GM10248 (cell line): ENCODE data around the gene TARS1.

Source experiments
- CTCF ChIA-PET: fragments of 300-600 bp; sonication (Branson Sonifier 250); formaldehyde crosslinking; extraction: SDS; loops from one replicate; lab custom pipeline; 2021; ENCODE audit warnings: antibody characterized with exemption; lab: Yijun Ruan, JAX
- POLR2A ChIA-PET: fragments of 350-650 bp; sonication (Branson Sonifier 250); formaldehyde crosslinking; extraction: SDS; loops from one replicate; lab custom pipeline; 2020; ENCODE audit warnings: antibody characterized with exemption; lab: Yijun Ruan, JAX
- DNase-seq: peaks from one replicate; pipeline ENCODE4 v3.0.0; 2012; ENCODE audit errors: extremely low spot score
- TF ChIP-seq, protein P1 (sequence below): IDR thresholded peaks from 2 replicates; pipeline ENCODE4 v1.5.1; 2012; ENCODE audit warnings: mild to moderate bottlenecking, low read depth; ENCODE audit errors: extremely low read depth, missing control alignments, control extremely low read depth

Gene TARS1

DNA sequence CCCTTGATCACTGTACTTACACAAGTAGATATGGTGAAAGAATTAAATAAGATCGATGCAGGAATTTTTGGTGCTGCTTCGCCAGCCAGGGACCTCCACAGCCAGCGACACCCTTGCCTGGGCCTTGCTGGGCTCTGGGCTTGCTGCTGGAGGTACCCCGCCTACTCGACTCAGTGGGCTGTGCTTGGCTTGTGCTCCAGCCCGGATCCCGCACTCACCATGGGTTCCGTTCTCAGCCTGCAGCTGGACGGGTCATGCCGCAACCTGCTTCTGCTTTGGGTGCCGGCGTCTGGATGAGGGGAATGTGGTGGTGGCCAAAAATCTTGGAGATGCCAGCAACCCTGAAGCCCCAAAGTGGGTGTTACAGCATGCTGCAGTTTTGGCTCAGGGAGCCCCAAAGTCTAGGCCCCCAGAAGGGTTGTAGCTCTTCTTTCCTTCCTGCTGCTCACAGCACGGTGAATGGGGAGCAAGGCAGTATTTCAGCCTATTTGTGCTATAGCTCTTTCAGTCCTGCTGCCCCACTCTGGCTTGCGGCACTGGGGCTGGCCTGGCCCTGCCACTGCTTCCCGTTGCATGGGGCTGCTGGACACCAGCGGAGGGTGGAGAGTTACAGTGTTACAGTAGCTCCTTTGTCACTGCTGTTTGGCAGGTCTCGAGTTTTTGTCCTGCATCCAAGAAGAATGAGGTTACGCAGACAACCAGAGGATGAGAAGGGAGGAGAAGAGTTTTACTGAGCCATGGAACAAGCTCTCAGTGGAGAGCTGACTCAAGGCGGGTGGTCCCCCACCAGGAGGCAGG lies 48.0 kb downstream of the TARS1 start:
- CTCF ChIA-PET, result interaction anchor here (1.3 kb wide), 1 partner anchor 445 kb away, joined by 4 read pairs; no protein-coding TSS in a partner anchor
- TF ChIP-seq, protein P1, sequence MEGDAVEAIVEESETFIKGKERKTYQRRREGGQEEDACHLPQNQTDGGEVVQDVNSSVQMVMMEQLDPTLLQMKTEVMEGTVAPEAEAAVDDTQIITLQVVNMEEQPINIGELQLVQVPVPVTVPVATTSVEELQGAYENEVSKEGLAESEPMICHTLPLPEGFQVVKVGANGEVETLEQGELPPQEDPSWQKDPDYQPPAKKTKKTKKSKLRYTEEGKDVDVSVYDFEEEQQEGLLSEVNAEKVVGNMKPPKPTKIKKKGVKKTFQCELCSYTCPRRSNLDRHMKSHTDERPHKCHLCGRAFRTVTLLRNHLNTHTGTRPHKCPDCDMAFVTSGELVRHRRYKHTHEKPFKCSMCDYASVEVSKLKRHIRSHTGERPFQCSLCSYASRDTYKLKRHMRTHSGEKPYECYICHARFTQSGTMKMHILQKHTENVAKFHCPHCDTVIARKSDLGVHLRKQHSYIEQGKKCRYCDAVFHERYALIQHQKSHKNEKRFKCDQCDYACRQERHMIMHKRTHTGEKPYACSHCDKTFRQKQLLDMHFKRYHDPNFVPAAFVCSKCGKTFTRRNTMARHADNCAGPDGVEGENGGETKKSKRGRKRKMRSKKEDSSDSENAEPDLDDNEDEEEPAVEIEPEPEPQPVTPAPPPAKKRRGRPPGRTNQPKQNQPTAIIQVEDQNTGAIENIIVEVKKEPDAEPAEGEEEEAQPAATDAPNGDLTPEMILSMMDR, result no peak
- POLR2A ChIA-PET, result no interaction called here
- DNase-seq, result no peak

DNA sequence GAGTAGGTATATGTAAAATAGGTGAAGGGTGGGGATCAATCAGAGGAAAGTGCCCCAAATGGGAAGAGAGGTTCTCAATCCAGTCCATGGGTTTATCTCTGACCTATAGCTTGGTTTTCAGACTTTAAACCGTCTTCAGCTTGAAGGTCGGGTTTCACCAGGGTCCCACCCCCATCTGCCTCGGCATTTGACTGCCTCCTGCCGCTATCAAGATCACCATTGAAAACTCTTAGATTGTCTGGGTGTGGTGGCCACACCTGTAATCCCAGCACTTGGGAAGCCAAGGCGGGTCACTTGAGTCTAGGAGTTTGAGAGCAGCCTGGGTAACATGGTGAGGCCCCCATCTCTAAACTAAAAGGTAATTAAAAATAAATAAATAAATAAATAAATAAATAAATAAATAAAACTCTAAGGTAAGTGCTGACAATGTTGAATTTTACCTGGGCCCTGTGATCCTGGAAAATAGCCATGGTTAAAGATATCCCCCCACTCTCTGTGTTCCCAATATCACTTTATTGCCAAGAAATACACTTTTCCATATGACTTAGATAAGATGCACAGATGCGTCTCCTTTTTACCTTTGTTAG lies 48.8 kb downstream of the TARS1 start:
- TF ChIP-seq, protein P1, result no peak
- ChIA-PET CTCF (interaction anchor here (1.3 kb wide), 1 partner anchor 444 kb away, joined by 4 read pairs; no protein-coding TSS in a partner anchor), POLR2A (no interaction called here)
- no peak for DNase-seq

DNA sequence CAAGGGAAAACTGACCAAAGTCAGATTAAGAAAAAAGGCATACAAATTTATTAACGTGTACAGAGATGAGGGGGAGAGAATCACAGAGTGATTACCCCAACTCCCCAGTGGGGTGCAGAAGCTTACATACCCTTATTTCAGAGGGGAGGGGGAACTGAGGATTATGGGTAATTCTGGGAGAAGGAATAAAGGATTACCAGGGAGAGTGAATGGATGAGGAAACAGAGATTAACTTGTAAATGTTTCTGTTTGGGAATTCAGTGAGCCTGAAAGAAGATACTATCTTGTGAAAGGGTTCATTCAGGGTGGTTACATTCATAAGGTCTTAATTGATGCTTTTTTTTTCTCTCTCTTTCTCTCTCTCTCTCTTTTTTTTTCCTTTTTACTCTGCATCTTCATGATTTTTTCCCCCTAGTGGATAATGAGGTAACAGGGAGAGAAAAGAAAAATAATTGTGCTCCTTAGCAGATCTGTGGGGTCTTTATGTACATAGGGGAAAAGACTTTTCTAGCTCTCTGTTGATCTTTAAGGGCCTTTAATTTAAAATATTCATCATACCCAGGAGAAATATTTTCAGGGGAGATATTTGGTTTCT lies 49.4 kb downstream of the TARS1 start:
- CTCF ChIA-PET, result interaction anchor here (0.9 to 1.3 kb wide), 2 partner anchors 11 to 444 kb away, joined by 3 to 4 read pairs; no protein-coding TSS in a partner anchor
- TF ChIP-seq, protein P1, result no peak

DNA sequence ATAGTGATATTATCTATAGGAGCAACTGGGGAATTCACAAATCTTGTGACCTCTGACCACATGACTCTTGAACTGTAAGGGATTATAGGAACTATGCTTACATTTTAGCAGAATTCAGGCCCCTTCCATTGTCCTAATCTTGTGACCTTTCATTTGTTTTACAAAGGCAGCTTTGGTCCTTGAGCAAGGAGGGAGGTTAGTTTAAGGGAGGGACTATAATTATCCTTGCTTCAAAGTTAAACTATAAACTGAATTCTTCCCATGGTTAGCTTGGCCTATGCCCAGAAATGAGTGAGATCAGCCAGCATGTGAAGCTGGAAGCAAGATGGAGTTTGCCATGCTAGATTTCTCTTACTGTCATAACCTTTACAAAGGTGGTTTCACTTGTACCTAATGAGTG lies 51.2 kb downstream of the TARS1 start:
- ChIA-PET CTCF (interaction anchor here (0.7 to 2.4 kb wide), 2 partner anchors 14 to 36 kb away, joined by 3 to 5 read pairs; no protein-coding TSS in a partner anchor), POLR2A (no interaction called here)
- DNase-seq, result no peak
- TF ChIP-seq, protein P1, result no peak

More for the DNA sequence above, 49.4 kb downstream of the TARS1 start:
- POLR2A ChIA-PET, result no interaction called here
- no peak for DNase-seq

DNA sequence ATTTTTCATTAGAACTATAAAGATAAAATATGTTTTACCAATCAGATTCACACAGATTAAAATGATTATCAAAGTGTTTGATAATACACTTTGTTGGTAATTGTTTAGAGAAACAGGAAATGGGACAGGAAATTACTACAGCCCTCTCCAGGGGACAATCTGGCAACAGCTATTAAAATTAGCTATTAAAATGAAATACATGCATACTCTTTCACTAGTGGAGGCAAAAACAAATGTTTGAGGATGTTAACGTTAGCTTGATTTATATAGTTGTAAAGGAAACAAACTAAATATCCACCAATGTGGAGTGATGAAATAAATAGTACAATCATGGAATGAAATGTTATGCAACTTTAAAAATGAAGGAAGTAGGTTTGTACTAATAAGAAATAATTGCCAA lies 53.7 kb downstream of the TARS1 start:
- DNase-seq, result no peak

More for the DNA sequence above, 53.7 kb downstream of the TARS1 start:
- ChIA-PET CTCF (interaction anchor here (1.5 kb wide), 1 partner anchor 9 kb away, joined by 6 read pairs; no protein-coding TSS in a partner anchor), POLR2A (no interaction called here)
- TF ChIP-seq, protein P1, result no peak
